K562 (cell line): ENCODE measurements around the gene XRRA1. TPM values are rescaled to one million over a fixed set of nuclear protein-coding genes. Genes with fewer than 3 reads are reported as not detected.

ENCODE experiments used
- ARNT ChIP-seq, 2 experiments: fragments of 450-650 bp; IDR thresholded peaks; 2 replicates each; pipeline ENCODE4 v1.6.1; 2016; ENCODE audit warnings: mild to moderate bottlenecking in 1 of 2
- CTCFL ChIP-seq: IDR thresholded peaks from 2 replicates; pipeline ENCODE4 v1.6.1; 2011; ENCODE audit warnings: borderline replicate concordance, low read depth, mild to moderate bottlenecking, moderate library complexity, low read length; ENCODE audit not compliant: insufficient read depth, poor library complexity, severe bottlenecking
- DMBX1 ChIP-seq: fragments of 250-450 bp; sonication (Bioruptor Pico); IDR thresholded peaks from 2 replicates; pipeline ENCODE4 v1.8.0; 2022; ENCODE audit warnings: inconsistent platforms, mild to moderate bottlenecking, moderate library complexity, borderline replicate concordance
- FOXM1 ChIP-seq, 2 experiments: fragments of 450-650 bp in 1 of 2; sonication (generic) in 1 of 2; formaldehyde crosslinking in 1 of 2; IDR thresholded peaks; 2 replicates each; pipeline versions ENCODE4 v1.6.1 to v1.9.0; 2017 to 2022; ENCODE audit warnings: low read depth in 2 of 2, mild to moderate bottlenecking in 2 of 2, missing genetic modification reagents in 1 of 2, moderate library complexity in 1 of 2
- MCM7 ChIP-seq, 2 experiments: fragments of 450-650 bp; IDR thresholded peaks; 2 replicates each; pipeline ENCODE4 v1.6.1; 2016 to 2018
- MED1 ChIP-seq: sonication (generic); formaldehyde crosslinking; IDR thresholded peaks from 2 replicates; pipeline ENCODE4 v1.8.1; 2023; ENCODE audit warnings: missing genetic modification reagents, borderline replicate concordance
- NCOA4 ChIP-seq: fragments of 450-650 bp; IDR thresholded peaks from 2 replicates; pipeline ENCODE4 v1.6.1; 2018; ENCODE audit warnings: mild to moderate bottlenecking; ENCODE audit not compliant: partially characterized antibody
- TBP ChIP-seq: optimal IDR thresholded peaks from 2 replicates; pipeline ENCODE3; 2011; ENCODE audit warnings: low read depth, low read length, improper control_type of control experiment
- TRIM28 ChIP-seq: fragments of 450-650 bp; IDR thresholded peaks from 2 replicates; pipeline ENCODE4 v1.6.1; 2017
- ZNF280A ChIP-seq: fragments of 450-650 bp; IDR thresholded peaks from 2 replicates; pipeline ENCODE4 v1.6.1; 2018; ENCODE audit warnings: mild to moderate bottlenecking, low read depth; ENCODE audit not compliant: partially characterized antibody
- polyA plus RNA-seq, 8 experiments: library from polyadenylated mRNA; depleted of rRNA in 4 of 8; stranded (reverse) in 5 of 8; unstranded in 3 of 8; fragments of >200 nt; fragmentation: Nextera tagmentation in 2 of 8; fragmentation: Illumina TruSeq in 1 of 8; extraction: Ambion mirVana in 2 of 8; extraction: Trizol in 1 of 8; gene quantifications; 2 replicates each; pipeline versions ENCODE4 v1.2.1 to v1.2.3, GENCODE V29; 2011 to 2014; ENCODE audit warnings: inconsistent platforms in 1 of 8, missing spikeins in 1 of 8
- total RNA-seq, 7 experiments: library from RNA; depleted of rRNA in 6 of 7; stranded (reverse); fragments of >200 nt in 6 of 7; fragmentation: Illumina TruSeq in 2 of 7; extraction: Trizol in 2 of 7; gene quantifications; 2 replicates each; pipeline versions ENCODE4 v1.2.1 to v1.2.3, GENCODE V29; 2011 to 2021; ENCODE audit warnings: low replicate concordance in 1 of 7
- TF ChIP-seq, protein P1 (sequence below): sonication (generic); formaldehyde crosslinking; IDR thresholded peaks from 2 replicates; pipeline ENCODE4 v1.8.1; 2023; ENCODE audit warnings: missing genetic modification reagents, mild to moderate bottlenecking, borderline replicate concordance
- TF ChIP-seq, protein P2 (sequence below): fragments of 250-450 bp; sonication (Bioruptor Pico); IDR thresholded peaks from 2 replicates; pipeline ENCODE4 v1.4.0; 2020; ENCODE audit warnings: mild to moderate bottlenecking
- TF ChIP-seq, protein P3 (sequence below): sonication (generic); formaldehyde crosslinking; IDR thresholded peaks from 2 replicates; pipeline ENCODE4 v1.8.1; 2023; ENCODE audit warnings: mild to moderate bottlenecking, missing genetic modification reagents

The XRRA1 gene
- total and polyA plus RNA-seq, 9 of the 15 experiments (the other 6 are each of a cell fraction or from before 2014, with no cell fraction given), result 5.0 to 22.5 (median 16.0) TPM

DNA sequence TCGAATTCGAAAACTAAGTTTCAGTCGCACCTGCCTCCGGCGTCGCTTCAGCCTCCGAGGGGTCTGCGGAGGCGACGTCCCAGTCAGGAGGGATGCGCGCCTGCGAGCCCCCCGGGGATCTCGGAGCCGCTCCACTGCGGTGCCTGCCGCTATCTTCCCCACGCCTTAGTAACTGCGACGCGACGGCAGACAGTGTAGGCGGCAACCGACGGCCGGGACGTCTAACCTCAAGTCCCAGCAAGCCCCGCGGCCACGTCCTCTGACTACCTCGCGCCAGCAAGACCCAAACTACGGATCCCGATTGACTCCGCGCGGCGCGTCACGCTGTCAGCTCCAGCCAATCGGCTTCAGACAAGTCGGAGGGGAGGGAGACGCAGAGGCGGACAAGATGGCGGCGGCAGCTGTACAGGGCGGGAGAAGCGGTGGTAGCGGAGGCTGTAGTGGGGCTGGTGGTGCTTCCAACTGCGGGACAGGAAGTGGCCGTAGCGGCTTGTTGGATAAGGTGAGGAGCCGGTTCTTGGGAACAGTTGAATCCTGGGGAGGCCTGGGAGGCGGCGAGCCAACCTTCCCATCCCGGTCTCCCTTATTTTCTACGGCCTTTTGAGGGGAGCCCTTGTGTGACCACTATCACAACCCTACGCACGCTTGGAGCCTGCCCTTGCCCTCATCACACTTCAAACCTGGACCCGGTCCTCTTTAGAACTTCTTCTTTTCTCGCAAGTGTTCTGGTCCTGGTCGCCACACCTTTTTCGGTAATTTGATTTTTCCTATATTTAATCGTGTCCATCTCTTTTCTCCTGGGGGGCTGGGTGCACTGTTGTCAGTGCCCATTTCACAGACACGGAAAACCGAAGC lies at the start of gene XRRA1, which contains the start of gene SPCS2 (continued):
- TF ChIP-seq, protein P1, sequence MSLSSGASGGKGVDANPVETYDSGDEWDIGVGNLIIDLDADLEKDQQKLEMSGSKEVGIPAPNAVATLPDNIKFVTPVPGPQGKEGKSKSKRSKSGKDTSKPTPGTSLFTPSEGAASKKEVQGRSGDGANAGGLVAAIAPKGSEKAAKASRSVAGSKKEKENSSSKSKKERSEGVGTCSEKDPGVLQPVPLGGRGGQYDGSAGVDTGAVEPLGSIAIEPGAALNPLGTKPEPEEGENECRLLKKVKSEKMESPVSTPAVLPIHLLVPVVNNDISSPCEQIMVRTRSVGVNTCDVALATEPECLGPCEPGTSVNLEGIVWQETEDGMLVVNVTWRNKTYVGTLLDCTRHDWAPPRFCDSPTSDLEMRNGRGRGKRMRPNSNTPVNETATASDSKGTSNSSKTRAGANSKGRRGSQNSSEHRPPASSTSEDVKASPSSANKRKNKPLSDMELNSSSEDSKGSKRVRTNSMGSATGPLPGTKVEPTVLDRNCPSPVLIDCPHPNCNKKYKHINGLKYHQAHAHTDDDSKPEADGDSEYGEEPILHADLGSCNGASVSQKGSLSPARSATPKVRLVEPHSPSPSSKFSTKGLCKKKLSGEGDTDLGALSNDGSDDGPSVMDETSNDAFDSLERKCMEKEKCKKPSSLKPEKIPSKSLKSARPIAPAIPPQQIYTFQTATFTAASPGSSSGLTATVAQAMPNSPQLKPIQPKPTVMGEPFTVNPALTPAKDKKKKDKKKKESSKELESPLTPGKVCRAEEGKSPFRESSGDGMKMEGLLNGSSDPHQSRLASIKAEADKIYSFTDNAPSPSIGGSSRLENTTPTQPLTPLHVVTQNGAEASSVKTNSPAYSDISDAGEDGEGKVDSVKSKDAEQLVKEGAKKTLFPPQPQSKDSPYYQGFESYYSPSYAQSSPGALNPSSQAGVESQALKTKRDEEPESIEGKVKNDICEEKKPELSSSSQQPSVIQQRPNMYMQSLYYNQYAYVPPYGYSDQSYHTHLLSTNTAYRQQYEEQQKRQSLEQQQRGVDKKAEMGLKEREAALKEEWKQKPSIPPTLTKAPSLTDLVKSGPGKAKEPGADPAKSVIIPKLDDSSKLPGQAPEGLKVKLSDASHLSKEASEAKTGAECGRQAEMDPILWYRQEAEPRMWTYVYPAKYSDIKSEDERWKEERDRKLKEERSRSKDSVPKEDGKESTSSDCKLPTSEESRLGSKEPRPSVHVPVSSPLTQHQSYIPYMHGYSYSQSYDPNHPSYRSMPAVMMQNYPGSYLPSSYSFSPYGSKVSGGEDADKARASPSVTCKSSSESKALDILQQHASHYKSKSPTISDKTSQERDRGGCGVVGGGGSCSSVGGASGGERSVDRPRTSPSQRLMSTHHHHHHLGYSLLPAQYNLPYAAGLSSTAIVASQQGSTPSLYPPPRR (CRISPR knock-in tag), result peak; percentile 59; the same call in 1 of the 2 replicates
- TF ChIP-seq, protein P2, sequence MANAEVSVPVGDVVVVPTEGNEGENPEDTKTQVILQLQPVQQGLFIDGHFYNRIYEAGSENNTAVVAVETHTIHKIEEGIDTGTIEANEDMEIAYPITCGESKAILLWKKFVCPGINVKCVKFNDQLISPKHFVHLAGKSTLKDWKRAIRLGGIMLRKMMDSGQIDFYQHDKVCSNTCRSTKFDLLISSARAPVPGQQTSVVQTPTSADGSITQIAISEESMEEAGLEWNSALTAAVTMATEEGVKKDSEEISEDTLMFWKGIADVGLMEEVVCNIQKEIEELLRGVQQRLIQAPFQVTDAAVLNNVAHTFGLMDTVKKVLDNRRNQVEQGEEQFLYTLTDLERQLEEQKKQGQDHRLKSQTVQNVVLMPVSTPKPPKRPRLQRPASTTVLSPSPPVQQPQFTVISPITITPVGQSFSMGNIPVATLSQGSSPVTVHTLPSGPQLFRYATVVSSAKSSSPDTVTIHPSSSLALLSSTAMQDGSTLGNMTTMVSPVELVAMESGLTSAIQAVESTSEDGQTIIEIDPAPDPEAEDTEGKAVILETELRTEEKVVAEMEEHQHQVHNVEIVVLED (CRISPR knock-in tag), result peak; percentile 93
- TF ChIP-seq MCM7 (IDR thresholded peaks at IDR 0.05) (no peak), DMBX1 (CRISPR knock-in tag) (peak; percentile 34; the same call in 1 of the 2 replicates), ARNT (IDR thresholded peaks at IDR 0.05) (peak in 1 of 2 experiments; percentile 25; a peak in 1 of 4 replicates), TRIM28 (peak; percentile 48; the same call in 1 of the 2 replicates), ZNF280A (no peak), TBP (peak; percentile 73), MED1 (CRISPR knock-in tag) (no peak), FOXM1 (IDR thresholded peaks at IDR 0.05; ENCODE audit: low read depth) (no peak), FOXM1 (CRISPR knock-in tag; IDR thresholded peaks at IDR 0.05; ENCODE audit: low read depth) (no peak; the same call in 1 of the 2 replicates), CTCFL (no peak), NCOA4 (no peak)
- TF ChIP-seq, protein P3, sequence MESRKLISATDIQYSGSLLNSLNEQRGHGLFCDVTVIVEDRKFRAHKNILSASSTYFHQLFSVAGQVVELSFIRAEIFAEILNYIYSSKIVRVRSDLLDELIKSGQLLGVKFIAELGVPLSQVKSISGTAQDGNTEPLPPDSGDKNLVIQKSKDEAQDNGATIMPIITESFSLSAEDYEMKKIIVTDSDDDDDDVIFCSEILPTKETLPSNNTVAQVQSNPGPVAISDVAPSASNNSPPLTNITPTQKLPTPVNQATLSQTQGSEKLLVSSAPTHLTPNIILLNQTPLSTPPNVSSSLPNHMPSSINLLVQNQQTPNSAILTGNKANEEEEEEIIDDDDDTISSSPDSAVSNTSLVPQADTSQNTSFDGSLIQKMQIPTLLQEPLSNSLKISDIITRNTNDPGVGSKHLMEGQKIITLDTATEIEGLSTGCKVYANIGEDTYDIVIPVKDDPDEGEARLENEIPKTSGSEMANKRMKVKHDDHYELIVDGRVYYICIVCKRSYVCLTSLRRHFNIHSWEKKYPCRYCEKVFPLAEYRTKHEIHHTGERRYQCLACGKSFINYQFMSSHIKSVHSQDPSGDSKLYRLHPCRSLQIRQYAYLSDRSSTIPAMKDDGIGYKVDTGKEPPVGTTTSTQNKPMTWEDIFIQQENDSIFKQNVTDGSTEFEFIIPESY (CRISPR knock-in tag), result peak; percentile 57; the same call in 1 of the 2 replicates
